ENCODE data around the gene PNKP.

GRCh38 chr19:49843265-49843664 is 24.1 kb downstream of the PNKP start:
- no peak for TF ChIP-seq TAF1 (IDR thresholded peaks at IDR 0.05; ENCODE audit: borderline replicate concordance, low read depth, low read length)
- TF ChIP-seq POLR2A (IDR thresholded peaks at IDR 0.05; ENCODE audit: low read depth, low read length): no peak
- no peak for TF ChIP-seq POLR2AphosphoS5 (IDR thresholded peaks at IDR 0.05; ENCODE audit: low read depth, low read length)
